ENCODE data around the gene USP12.

The USP12 gene

DNA sequence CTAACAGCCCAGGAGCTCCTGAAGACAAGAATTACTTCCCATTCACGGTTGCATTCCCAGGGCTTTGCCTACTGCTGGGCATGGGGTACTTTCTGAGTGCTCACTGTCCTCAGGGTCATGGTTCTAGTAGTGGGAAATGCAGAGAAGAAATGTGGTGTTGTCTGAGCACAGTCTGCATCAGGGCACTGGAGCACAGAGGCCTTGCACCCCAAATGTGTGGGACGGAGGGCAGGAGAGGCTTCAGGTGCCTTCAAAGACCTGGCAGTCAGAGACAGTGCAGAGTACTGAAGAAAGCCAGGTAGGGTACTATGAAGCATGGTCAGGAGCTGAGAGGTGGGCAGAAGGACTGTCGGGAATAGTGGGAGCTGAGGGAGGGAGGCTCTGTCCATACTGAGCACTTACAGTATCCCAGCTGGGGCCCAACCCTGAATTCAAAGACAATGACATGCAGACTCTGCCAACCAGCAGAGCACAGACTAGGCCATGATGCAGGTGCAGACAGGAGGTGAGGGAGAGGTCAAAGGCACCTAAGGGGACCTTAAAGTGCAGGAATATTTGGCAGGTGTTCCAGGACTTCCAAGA lies 144.4 kb downstream of the USP12 start:
- DNase-seq, result no peak

- no peak for DNase-seq
These were observed 145.2 kb downstream of the USP12 start for GRCh38 chr13:27026396-27026795.

DNA sequence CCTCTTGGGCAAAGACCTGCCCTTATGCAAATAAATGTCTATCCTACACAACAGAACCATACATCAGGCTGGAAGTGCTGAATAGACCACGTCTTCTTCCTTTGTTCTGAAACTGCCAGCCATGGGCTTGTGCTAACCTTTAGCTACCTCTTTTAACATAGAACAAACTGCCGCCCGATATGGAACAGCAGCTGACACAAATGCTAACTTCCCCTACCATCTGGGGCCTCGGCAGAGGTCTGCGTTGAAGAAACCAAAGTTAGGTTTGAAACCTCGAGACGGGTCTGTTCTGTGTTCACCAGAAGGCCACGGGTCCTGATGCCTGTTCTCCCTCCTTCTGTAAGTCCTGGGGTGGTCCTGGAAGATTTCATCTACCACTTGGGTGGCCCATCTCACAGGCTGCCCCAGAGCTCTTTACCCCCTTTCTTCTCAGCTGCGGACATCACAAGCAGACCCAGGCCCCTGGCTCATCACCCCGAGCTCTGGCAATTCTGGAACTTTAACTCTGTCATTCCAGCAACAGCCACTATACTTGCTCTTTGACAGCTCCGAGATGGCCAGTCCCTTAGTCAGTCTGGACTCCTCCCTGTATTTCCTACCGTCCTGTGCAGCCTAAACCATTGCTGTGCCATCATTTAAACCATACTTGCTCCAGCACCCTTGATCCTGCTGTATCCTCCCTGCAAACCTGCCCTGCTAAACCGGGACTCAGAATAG lies 146.7 kb downstream of the USP12 start:
- no peak for DNase-seq

- no peak for DNase-seq
These were observed 147.5 kb downstream of the USP12 start for GRCh38 chr13:27024074-27024461.

DNA sequence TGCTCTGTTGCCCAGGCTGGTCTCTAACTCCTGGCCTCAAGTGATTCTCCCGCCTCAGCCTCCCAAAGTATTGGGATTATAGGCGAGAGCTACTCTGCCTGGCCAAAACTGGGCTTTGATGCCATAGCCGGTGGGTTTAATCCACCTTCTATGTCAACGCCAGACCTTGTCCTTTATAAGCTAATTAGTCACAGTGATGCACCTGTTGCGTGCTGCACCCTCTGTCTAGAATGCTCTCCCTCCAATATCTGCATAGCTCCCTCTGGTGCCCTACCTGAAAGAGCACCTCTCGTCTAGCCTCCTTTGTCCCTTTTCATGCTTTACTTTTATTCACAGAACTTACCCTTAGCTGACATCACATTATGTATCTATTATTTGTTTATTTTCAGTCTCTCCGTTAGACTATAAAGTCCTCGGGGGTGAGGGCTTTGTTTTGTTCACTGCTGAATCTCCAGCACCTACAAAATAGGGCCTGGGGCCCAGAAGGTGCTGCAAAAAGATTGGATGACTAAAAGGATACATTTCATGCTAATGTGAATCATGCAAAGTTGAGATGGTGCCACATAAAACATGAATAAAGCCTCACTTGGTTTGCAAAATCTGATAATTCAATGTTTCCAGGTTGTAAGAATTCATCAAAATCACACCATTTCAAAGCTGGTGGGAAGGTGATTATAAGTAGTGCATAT lies 148.1 kb downstream of the USP12 start:
- no peak for DNase-seq

- peak; percentile 61 for DNase-seq
These were observed 148.9 kb downstream of the USP12 start for GRCh38 chr13:27022571-27023311.

DNA sequence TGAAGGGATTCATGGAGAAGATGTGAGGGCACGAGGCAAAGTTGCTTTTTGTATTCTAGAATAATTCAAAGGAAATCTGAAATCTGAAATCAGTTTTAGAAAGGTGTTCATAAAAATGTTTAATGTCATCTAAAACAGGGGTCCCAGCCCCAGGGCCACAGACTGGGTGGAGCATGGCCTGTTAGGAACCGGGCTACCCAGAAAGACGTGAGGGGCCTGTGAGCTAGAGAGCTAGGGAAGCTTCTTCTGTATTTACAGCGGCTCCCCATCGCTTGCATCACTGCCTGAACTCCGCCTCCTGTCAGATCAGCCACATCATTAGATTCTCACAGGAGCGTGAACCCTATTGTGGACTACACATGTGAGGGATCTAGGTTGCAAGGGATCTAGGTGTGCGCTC lies 151.2 kb downstream of the USP12 start:
- DNase-seq, result no peak

GRCh38 chr13:27018882-27019281 lies 152.7 kb downstream of the USP12 start:
- no peak for DNase-seq

GRCh38 chr13:27018344-27018861 lies 153.2 kb downstream of the USP12 start:
- no peak for DNase-seq

DNA sequence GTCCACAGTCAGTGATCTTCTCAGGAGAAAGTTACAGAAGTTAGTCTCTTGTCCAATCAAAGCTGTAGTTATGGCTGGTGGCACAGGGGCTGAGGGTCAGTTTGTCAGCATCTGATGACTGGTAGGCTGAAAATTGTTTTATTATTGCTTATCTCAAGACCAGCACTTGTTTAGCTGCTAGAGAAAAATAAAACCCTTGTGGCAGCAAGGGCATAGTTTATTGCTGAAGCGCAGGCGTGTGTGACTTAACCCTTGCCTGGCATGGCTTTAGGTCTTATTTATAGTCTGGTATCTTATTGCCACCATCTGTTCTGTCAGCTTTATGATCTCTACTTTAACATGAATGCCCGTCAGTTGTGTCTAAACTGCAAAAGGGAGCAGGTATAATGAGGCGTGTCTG lies 154.7 kb downstream of the USP12 start:
- peak; percentile 68 for DNase-seq

Data from NCI-H1694 treated with DMSO at 0.1 percent for 48 hours (cell line).